PC-3 (cell line): ENCODE results near the gene CXXC1. TPM values are rescaled to one million over a fixed set of nuclear protein-coding genes. Genes with fewer than 3 reads are reported as not detected.
"Not testable (repeated sequence)": the region's sequence is repeated elsewhere in the genome, so short reads cannot be mapped to it uniquely, and the experiment has no call there.

Experiments used
- ATAC-seq: fragments of 200-7000 bp; cut with Tn5 transposase; 2 replicates; pipeline ENCODE4 v1.9.1; 2020; ENCODE audit warnings: mild to moderate bottlenecking, moderate library complexity
- BruUV-seq: library from RNA; stranded (reverse); fragments of 400-500 nt; replicated peaks from 2 replicates; lab custom pipeline; 2021; lab: Mats Ljungman, UMichigan
- CTCF ChIA-PET: fragments of 300-600 bp; sonication (Branson Sonifier 250); formaldehyde crosslinking; loops from one replicate; lab custom pipeline; 2022; ENCODE audit warnings: antibody characterized with exemption; lab: Charles Lee
- POLR2A ChIA-PET: fragments of 300-600 bp; sonication (Branson Sonifier 250); formaldehyde crosslinking; loops from one replicate; lab custom pipeline; 2022; ENCODE audit warnings: antibody characterized with exemption; ENCODE audit not compliant: unreplicated experiment; lab: Charles Lee
- DNase-seq: peaks from one replicate; pipeline ENCODE4 v3.0.0-alpha.2; 2015
- H2AFZ ChIP-seq: fragments of 300-600 bp; sonication (generic); 2 replicates; pipeline ENCODE4 v1.6.0; 2016; ENCODE audit warnings: antibody characterized with exemption, low read length
- H3F3A ChIP-seq: fragments of 300-600 bp; sonication (generic); one replicate; pipeline ENCODE4 v1.6.0; 2017; ENCODE audit warnings: antibody characterized with exemption, low read length, control low read depth, mild to moderate bottlenecking; ENCODE audit not compliant: unreplicated experiment
- H3K27ac ChIP-seq: fragments of 300-600 bp; sonication (generic); 2 replicates; pipeline ENCODE4 v1.5.1; 2016; ENCODE audit warnings: mild to moderate bottlenecking, low read length
- H3K27me3 ChIP-seq: fragments of 300-600 bp; sonication (generic); 2 replicates; pipeline ENCODE4 v1.6.1; 2016; ENCODE audit warnings: low read length, mixed read lengths
- H3K36me3 ChIP-seq: fragments of 300-600 bp; sonication (generic); 2 replicates; pipeline ENCODE4 v1.6.1; 2016; ENCODE audit warnings: low read depth, mixed run types, low read length, mixed read lengths
- H3K4me1 ChIP-seq: fragments of 300-600 bp; sonication (generic); 2 replicates; pipeline ENCODE4 v1.5.1; 2016; ENCODE audit warnings: low read length; ENCODE audit not compliant: insufficient read depth
- H3K4me2 ChIP-seq: fragments of 300-600 bp; sonication (generic); 2 replicates; pipeline ENCODE4 v1.6.0; 2016; ENCODE audit warnings: low read length
- H3K4me3 ChIP-seq: fragments of 300-600 bp; sonication (generic); 2 replicates; pipeline ENCODE4 v1.5.1; 2016; ENCODE audit warnings: mild to moderate bottlenecking, low read length, mixed read lengths
- H3K79me2 ChIP-seq: fragments of 300-600 bp; sonication (generic); 2 replicates; pipeline ENCODE4 v1.6.1; 2017; ENCODE audit warnings: low read length, mixed read lengths
- H3K9ac ChIP-seq: fragments of 300-600 bp; sonication (generic); 2 replicates; pipeline ENCODE4 v1.6.0; 2016; ENCODE audit warnings: mild to moderate bottlenecking, low read length
- H3K9me2 ChIP-seq: fragments of 300-600 bp; sonication (generic); replicated peaks from 2 replicates; pipeline ENCODE4 v1.6.1; 2016; ENCODE audit warnings: mixed run types, low read length, mixed read lengths
- H3K9me3 ChIP-seq: fragments of 300-600 bp; sonication (generic); 2 replicates; pipeline ENCODE4 v1.6.1; 2016; ENCODE audit warnings: low read length, mixed read lengths
- H4K20me1 ChIP-seq: fragments of 300-600 bp; sonication (generic); 2 replicates; pipeline ENCODE4 v1.6.1; 2016; ENCODE audit warnings: low read length, mixed read lengths
- CTCF ChIP-seq: fragments of 300-600 bp; sonication (generic); conservative IDR thresholded peaks from 2 replicates; pipeline ENCODE4 v1.5.1; 2017; ENCODE audit warnings: antibody characterized with exemption, low read depth, mild to moderate bottlenecking, low read length
- EZH2 ChIP-seq: fragments of 300-600 bp; sonication (generic); IDR thresholded peaks from one replicate; pipeline ENCODE4 v1.6.1; 2017; ENCODE audit warnings: antibody characterized with exemption, mild to moderate bottlenecking, low read length; ENCODE audit not compliant: unreplicated experiment
- EZH2phosphoT487 ChIP-seq: fragments of 300-600 bp; sonication (generic); IDR thresholded peaks from 2 replicates; pipeline ENCODE4 v1.6.1; 2018; ENCODE audit warnings: mild to moderate bottlenecking, antibody characterized with exemption, low read length, borderline replicate concordance
- intact Hi-C: fragments of 100-400 bp; cut with micrococcal nuclease; formaldehyde crosslinking; loops from 2 replicates; pipeline ENCODE4 v1.9.0; 2023
- total RNA-seq: library from RNA; depleted of rRNA; stranded (reverse); fragments of >200 nt; gene quantifications from 2 replicates; pipeline ENCODE4 v1.2.3, GENCODE V29; 2014

CXXC1 gene
- total RNA-seq, 1 experiment from 2014 or later = 25.4 TPM

GRCh38 chr18:50250935-50251334, 36.6 kb downstream of the CXXC1 start:
- POLR2A ChIA-PET = no interaction called here
- no peak for ATAC-seq
- H3K9me3 ChIP-seq = no peaks in the 10 kb centered on the region
- BruUV-seq = no TSS peak
- H3K9me2 ChIP-seq = no peaks in the 10 kb centered on the region
- H3K4me3 ChIP-seq = no peak overlapping the region
- H3K27me3 ChIP-seq = no peaks in the 10 kb centered on the region
- no peak overlapping the region for H2AFZ ChIP-seq
- no peaks in the 10 kb centered on the region for H3K36me3 ChIP-seq
- TF ChIP-seq CTCF (no peak), EZH2 (no peak)
- intact Hi-C loops = no loop called here
- no peaks in the 10 kb centered on the region for H4K20me1 ChIP-seq
- no peak overlapping the region for H3K27ac ChIP-seq
- CTCF ChIA-PET = no interaction called here
- no peak overlapping the region for H3K9ac ChIP-seq
- no peaks in the 10 kb centered on the region for H3K4me1 ChIP-seq
- no peak overlapping the region for H3K4me2 ChIP-seq
- DNase-seq = no peak
- no peaks in the 10 kb centered on the region for H3F3A ChIP-seq
- H3K79me2 ChIP-seq = no peaks in the 10 kb centered on the region

GRCh38 chr18:50249576-50249975, 37.9 kb downstream of the CXXC1 start:
- BruUV-seq = no TSS peak
- H3F3A ChIP-seq = no peaks in the 10 kb centered on the region
- no peak overlapping the region for H3K9ac ChIP-seq
- H3K36me3 ChIP-seq = no peaks in the 10 kb centered on the region
- H3K27me3 ChIP-seq = no peaks in the 10 kb centered on the region
- CTCF ChIA-PET = no interaction called here
- H3K9me3 ChIP-seq = no peaks in the 10 kb centered on the region
- TF ChIP-seq EZH2phosphoT487 (no peak), CTCF (no peak), EZH2 (no peak)
- H3K4me1 ChIP-seq = no peaks in the 10 kb centered on the region
- intact Hi-C loops = no loop called here
- POLR2A ChIA-PET = no interaction called here
- ATAC-seq = no peak
- no peak overlapping the region for H3K4me3 ChIP-seq
- H4K20me1 ChIP-seq = no peaks in the 10 kb centered on the region
- no peaks in the 10 kb centered on the region for H3K79me2 ChIP-seq
- no peak overlapping the region for H3K4me2 ChIP-seq
- H2AFZ ChIP-seq = no peak overlapping the region
- H3K9me2 ChIP-seq = no peaks in the 10 kb centered on the region
- no peak overlapping the region for H3K27ac ChIP-seq
- no peak for DNase-seq

GRCh38 chr18:50247561-50247960, 39.9 kb downstream of the CXXC1 start:
- Histone ChIP-seq H3K9me3 (no peaks in the 10 kb centered on the region), H3K4me1 (no peaks in the 10 kb centered on the region), H3K4me3 (no peak overlapping the region), H2AFZ (no peak overlapping the region), H3F3A (no peaks in the 10 kb centered on the region), H3K9me2 (no peaks in the 10 kb centered on the region), H3K27me3 (no peaks in the 10 kb centered on the region), H3K9ac (no peak overlapping the region), H3K79me2 (no peaks in the 10 kb centered on the region), H3K4me2 (no peak overlapping the region), H3K36me3 (no peaks in the 10 kb centered on the region), H4K20me1 (no peaks in the 10 kb centered on the region), H3K27ac (no peak overlapping the region)
- BruUV-seq = no TSS peak
- POLR2A ChIA-PET = no interaction called here
- TF ChIP-seq EZH2phosphoT487 = no peak
- no peak for TF ChIP-seq CTCF
- TF ChIP-seq EZH2 = no peak
- DNase-seq (no peak), ATAC-seq (no peak)
- intact Hi-C loops = no loop called here
- CTCF ChIA-PET = no interaction called here

GRCh38 chr18:50241768-50242167, 45.7 kb downstream of the CXXC1 start:
- H3F3A ChIP-seq, H3K4me3 ChIP-seq, ATAC-seq, H4K20me1 ChIP-seq, H3K9ac ChIP-seq, BruUV-seq, H3K36me3 ChIP-seq, H3K9me3 ChIP-seq, H3K79me2 ChIP-seq, POLR2A ChIA-PET, H3K27me3 ChIP-seq, CTCF ChIA-PET, H2AFZ ChIP-seq, H3K9me2 ChIP-seq, H3K27ac ChIP-seq, intact Hi-C loops, H3K4me2 ChIP-seq, H3K4me1 ChIP-seq, DNase-seq: not testable (repeated sequence)
